Natural killer cell treated with Interleukin-12 subunit alpha and Interleukin-12 subunit beta and Interleukin-15 and Interleukin-18, amount 100 ng/mL, for 72 hours (primary cell): ENCODE results near the gene MRPL28. TPM values are rescaled to one million over a fixed set of nuclear protein-coding genes. Genes with fewer than 3 reads are reported as not detected.

Experiments used
- ATAC-seq, 2 donors: fragments of 150-1000 bp; cut with Tn5 transposase in 1 of 2; sonication (Bioruptor Pico), chemical (Tn5 transposase) in 1 of 2; 2 replicates each; pipeline ENCODE4 v1.10.0; 2021
- DNase-seq: peaks from one replicate; pipeline ENCODE4 v3.0.0; 2022; ENCODE audit warnings: low spot score
- H3K27ac Mint-ChIP-seq, 2 donors: 1 replicate in 1 of 2; 2 replicates in 1 of 2; pipeline ENCODE4 v1.8.0; 2022; ENCODE audit warnings: mixed read lengths in 2 of 2, mild to moderate bottlenecking in 1 of 2, moderate library complexity in 1 of 2
- H3K27me3 Mint-ChIP-seq, 2 donors: 1 replicate in 1 of 2; 2 replicates in 1 of 2; pipeline ENCODE4 v1.8.0; 2022; ENCODE audit warnings: mixed read lengths in 2 of 2
- H3K36me3 Mint-ChIP-seq: one replicate; pipeline ENCODE4 v1.8.0; 2022; ENCODE audit warnings: mixed read lengths
- H3K4me1 Mint-ChIP-seq, 2 donors: 1 replicate in 1 of 2; 2 replicates in 1 of 2; pipeline ENCODE4 v1.8.0; 2022; ENCODE audit warnings: low read depth in 2 of 2, mixed read lengths in 2 of 2, mild to moderate bottlenecking in 1 of 2
- H3K4me3 Mint-ChIP-seq: one replicate; pipeline ENCODE4 v1.8.0; 2022; ENCODE audit warnings: mixed read lengths
- H3K9me3 Mint-ChIP-seq: 2 replicates; pipeline ENCODE4 v1.8.0; 2022; ENCODE audit warnings: mixed read lengths
- total RNA-seq, 2 donors: library from RNA; stranded (reverse); gene quantifications; one replicate each; pipeline ENCODE4 v1.2.3, GENCODE V29; 2022

Gene MRPL28
- total RNA-seq, 2 donors from 2014 or later, result 80.6 to 98.6 TPM

GRCh38 chr16:325375-326145 is 44.8 kb downstream of the MRPL28 start:
- peak overlapping the region in 1 of 2 donors; percentile 59 for H3K27ac Mint-ChIP-seq
- no peaks in the 10 kb centered on the region for H3K9me3 Mint-ChIP-seq
- H3K27me3 Mint-ChIP-seq, result no peaks in the 10 kb centered on the region
- DNase-seq (no peak), ATAC-seq (no peak)
- no peaks in the 10 kb centered on the region for H3K36me3 Mint-ChIP-seq
- peaks cover 39 to 50% of the 10 kb centered on the region in 2 donors for H3K4me1 Mint-ChIP-seq
- peak overlapping the region; percentile 79 for H3K4me3 Mint-ChIP-seq

- Mint-ChIP-seq H3K4me1 (peaks cover 39 to 50% of the 10 kb centered on the region in 2 donors), H3K4me3 (peak overlapping the region; percentile 79), H3K9me3 (no peaks in the 10 kb centered on the region), H3K27ac (peak overlapping the region; percentile 29 to 59), H3K36me3 (no peaks in the 10 kb centered on the region), H3K27me3 (no peaks in the 10 kb centered on the region)
- DNase-seq, result peak; percentile 75
- peak; percentile 51 to 58 for ATAC-seq
Observed at GRCh38 chr16:324451-325334, 45.6 kb downstream of the MRPL28 start.

- ATAC-seq (no peak), DNase-seq (no peak)
- Mint-ChIP-seq H3K4me3 (peak overlapping the region; percentile 79), H3K9me3 (no peaks in the 10 kb centered on the region), H3K4me1 (peaks cover 45 to 55% of the 10 kb centered on the region in 2 donors), H3K27ac (peak overlapping the region; percentile 29 to 59), H3K36me3 (no peaks in the 10 kb centered on the region), H3K27me3 (no peaks in the 10 kb centered on the region)
Observed at GRCh38 chr16:324201-324450, 46.2 kb downstream of the MRPL28 start.

GRCh38 chr16:322476-323143 is 47.7 kb downstream of the MRPL28 start:
- ATAC-seq (no peak), DNase-seq (no peak)
- no peak overlapping the region for H3K4me3 Mint-ChIP-seq
- H3K9me3 Mint-ChIP-seq, result no peaks in the 10 kb centered on the region
- peaks cover 52 to 67% of the 10 kb centered on the region in 2 donors for H3K4me1 Mint-ChIP-seq
- peak overlapping the region; percentile 9 to 42 for H3K27ac Mint-ChIP-seq
- no peaks in the 10 kb centered on the region for H3K36me3 Mint-ChIP-seq
- no peaks in the 10 kb centered on the region for H3K27me3 Mint-ChIP-seq

- H3K27ac Mint-ChIP-seq, result no peak overlapping the region
- no peaks in the 10 kb centered on the region for H3K9me3 Mint-ChIP-seq
- no peak for DNase-seq
- ATAC-seq, result no peak
- H3K27me3 Mint-ChIP-seq, result no peaks in the 10 kb centered on the region
- H3K4me1 Mint-ChIP-seq, result peaks cover 50 to 67% of the 10 kb centered on the region in 2 donors
- H3K36me3 Mint-ChIP-seq, result no peaks in the 10 kb centered on the region
- no peak overlapping the region for H3K4me3 Mint-ChIP-seq
Observed at GRCh38 chr16:321532-321931, 48.8 kb downstream of the MRPL28 start.

- DNase-seq (no peak), ATAC-seq (no peak)
- H3K27me3 Mint-ChIP-seq, result no peaks in the 10 kb centered on the region
- no peaks in the 10 kb centered on the region for H3K36me3 Mint-ChIP-seq
- no peaks in the 10 kb centered on the region for H3K9me3 Mint-ChIP-seq
- H3K27ac Mint-ChIP-seq, result peak overlapping the region; percentile 3 to 25
- peak overlapping the region; percentile 24 for H3K4me3 Mint-ChIP-seq
- H3K4me1 Mint-ChIP-seq, result peaks cover 50 to 65% of the 10 kb centered on the region in 2 donors
Observed at GRCh38 chr16:320206-320605, 50.1 kb downstream of the MRPL28 start.

GRCh38 chr16:318628-319027 is 51.7 kb downstream of the MRPL28 start:
- no peaks in the 10 kb centered on the region for H3K27me3 Mint-ChIP-seq
- H3K36me3 Mint-ChIP-seq, result no peaks in the 10 kb centered on the region
- DNase-seq, result no peak
- H3K4me3 Mint-ChIP-seq, result no peak overlapping the region
- peaks cover 44 to 63% of the 10 kb centered on the region in 2 donors for H3K4me1 Mint-ChIP-seq
- H3K27ac Mint-ChIP-seq, result peak overlapping the region in 1 of 2 donors; percentile 57
- H3K9me3 Mint-ChIP-seq, result no peaks in the 10 kb centered on the region
- ATAC-seq, result no peak

- H3K4me1 Mint-ChIP-seq, result peaks cover 40 to 57% of the 10 kb centered on the region in 2 donors
- no peaks in the 10 kb centered on the region for H3K9me3 Mint-ChIP-seq
- ATAC-seq (no peak), DNase-seq (no peak)
- H3K27ac Mint-ChIP-seq, result peak overlapping the region in 1 of 2 donors; percentile 27
- H3K4me3 Mint-ChIP-seq, result no peak overlapping the region
- no peaks in the 10 kb centered on the region for H3K27me3 Mint-ChIP-seq
- H3K36me3 Mint-ChIP-seq, result no peaks in the 10 kb centered on the region
Observed at GRCh38 chr16:317583-317982, 52.8 kb downstream of the MRPL28 start.

Other genes starting within 250 kb of the MRPL28 start
- 10 to 100 TPM; 33.3 to 68.5 TPM for gene NPRL3, start 231.9 kb downstream of the MRPL28 start, total RNA-seq
- not detected for gene HBZ, start 217.9 kb downstream of the MRPL28 start, total RNA-seq
- gene HBM, start 204.6 kb downstream of the MRPL28 start, total RNA-seq, result not detected
- gene HBA2, start 197.7 kb downstream of the MRPL28 start, total RNA-seq, result not detected
- gene HBA1, start 193.9 kb downstream of the MRPL28 start, total RNA-seq, result 1 to 10 TPM in 1 of 2 donors, not detected in 1; 4.6 TPM
- not detected for gene HBQ1, start 190.1 kb downstream of the MRPL28 start, total RNA-seq
- 100 to 1,000 TPM in 1 of 2 donors, 10 to 100 TPM in 1; 54.2 to 115 TPM for gene LUC7L, start 141.1 kb downstream of the MRPL28 start, total RNA-seq
- 10 to 100 TPM; 10.5 to 13.0 TPM for gene FAM234A, start 135.7 kb downstream of the MRPL28 start, total RNA-seq
- not detected for gene RGS11, start 94.6 kb downstream of the MRPL28 start, total RNA-seq
- gene ARHGDIG, start 89.9 kb downstream of the MRPL28 start, total RNA-seq, result not detected
- not detected for gene PDIA2, start 87.4 kb downstream of the MRPL28 start, total RNA-seq
- gene AXIN1, start 17.8 kb downstream of the MRPL28 start, total RNA-seq, result 10 to 100 TPM; 20.1 to 29.1 TPM
- gene PGAP6, start 11.4 kb upstream of the MRPL28 start, total RNA-seq, result 10 to 100 TPM; 39.4 to 46.8 TPM
- gene NME4, start 26.7 kb upstream of the MRPL28 start, total RNA-seq, result 1 to 10 TPM; 2.7 to 9.1 TPM
- 10 to 100 TPM in 1 of 2 donors, 1 to 10 TPM in 1; 4.5 to 28.6 TPM for gene DECR2, start 31.3 kb upstream of the MRPL28 start, total RNA-seq
- 10 to 100 TPM; 21.9 to 53.4 TPM for gene RAB11FIP3, start 55.1 kb upstream of the MRPL28 start, total RNA-seq
- 100 to 1,000 TPM; 139 to 201 TPM for gene CAPN15, start 157.2 kb upstream of the MRPL28 start, total RNA-seq
- gene PRR35, start 189.9 kb upstream of the MRPL28 start, total RNA-seq, result under 1 TPM; 0.12 to 0.64 TPM
- under 1 TPM; 0.33 to 0.48 TPM for gene NHLRC4, start 196.5 kb upstream of the MRPL28 start, total RNA-seq
- gene PIGQ, start 199.4 kb upstream of the MRPL28 start, total RNA-seq, result 10 to 100 TPM; 27.6 to 60.9 TPM
- 10 to 100 TPM; 16.7 to 18.7 TPM for gene RAB40C, start 219.5 kb upstream of the MRPL28 start, total RNA-seq